Measurements from ENCODE around the gene ARFIP1.
"Not testable (repeated sequence)": the region's sequence is repeated elsewhere in the genome, so short reads cannot be mapped to it uniquely, and the experiment has no call there.

ARFIP1 gene

GRCh38 chr4:152839729-152840128 is 60.0 kb downstream of the ARFIP1 start:
- H2BK5ac ChIP-seq (ENCODE audit: low read length); H3K23ac ChIP-seq (ENCODE audit: low read depth, low read length, poor library complexity); H4K8ac ChIP-seq (ENCODE audit: low read depth, low read length); H3K4me3 ChIP-seq (ENCODE audit: low read length in 2 of 2); H4K91ac ChIP-seq (ENCODE audit: low read depth, low read length, poor library complexity); H3K4me1 ChIP-seq (ENCODE audit: control insufficient read depth in 2 of 2, insufficient read depth in 1 of 2, low read depth in 1 of 2, low read length in 2 of 2); H3K4ac ChIP-seq (ENCODE audit: low read length); H3K4me2 ChIP-seq (ENCODE audit: insufficient read depth, low read length, poor library complexity, severe bottlenecking); H3K79me1 ChIP-seq (ENCODE audit: low read depth, low read length); H3K14ac ChIP-seq (ENCODE audit: low read length); H3K18ac ChIP-seq (ENCODE audit: low read length); H2BK15ac ChIP-seq (ENCODE audit: low read length); DNase-seq (ENCODE audit: low spot score); H2AFZ ChIP-seq (ENCODE audit: low read length); H3K27me3 ChIP-seq (ENCODE audit: control insufficient read depth in 3 of 3, insufficient read depth in 3 of 3, low read depth in 1 of 3, low read length in 3 of 3); H2BK12ac ChIP-seq (ENCODE audit: low read length); H3K9ac ChIP-seq (ENCODE audit: low read depth, low read length, poor library complexity); H3K27ac ChIP-seq (replicated peaks; ENCODE audit: low read length); H3K9me3 ChIP-seq (replicated peaks in 1 of 2; ENCODE audit: control insufficient read depth in 2 of 2, insufficient read depth in 1 of 2, low read depth in 1 of 2, low read length in 2 of 2); H2AK5ac ChIP-seq (ENCODE audit: low read depth, low read length); H2BK120ac ChIP-seq (ENCODE audit: low read depth, low read length): not testable (repeated sequence)
- H3K36me3 ChIP-seq (replicated peaks in 1 of 2; ENCODE audit: control insufficient read depth in 2 of 2, insufficient read depth in 2 of 2, low read length in 2 of 2), result peaks cover 0 to 17% of the 10 kb centered on the region in 2 donors
- no CpG with 5 or more reads among the region's 1 CpG for WGBS, 2 donors (ENCODE audit: extremely low coverage in 2 of 2, insufficient read length in 2 of 2, insufficient replicate concordance in 1 of 2)

GRCh38 chr4:152843481-152844090 is 63.8 kb downstream of the ARFIP1 start:
- no peak for DNase-seq (ENCODE audit: low spot score)
- Histone ChIP-seq H3K4me1 (ENCODE audit: control insufficient read depth in 2 of 2, insufficient read depth in 1 of 2, low read depth in 1 of 2, low read length in 2 of 2) (peaks cover 0 to 6% of the 10 kb centered on the region in 2 donors), H3K36me3 (replicated peaks in 1 of 2; ENCODE audit: control insufficient read depth in 2 of 2, insufficient read depth in 2 of 2, low read length in 2 of 2) (no peaks in the 10 kb centered on the region), H2BK120ac (ENCODE audit: low read depth, low read length) (no peak overlapping the region), H2BK5ac (ENCODE audit: low read length) (no peak overlapping the region), H4K8ac (ENCODE audit: low read depth, low read length) (peak overlapping the region; percentile 97), H3K9me3 (replicated peaks in 1 of 2; ENCODE audit: control insufficient read depth in 2 of 2, insufficient read depth in 1 of 2, low read depth in 1 of 2, low read length in 2 of 2) (peaks cover 2 to 8% of the 10 kb centered on the region in 2 donors), H3K79me1 (ENCODE audit: low read depth, low read length) (no peaks in the 10 kb centered on the region), H3K23ac (ENCODE audit: low read depth, low read length, poor library complexity) (no peak overlapping the region), H2AFZ (ENCODE audit: low read length) (no peak overlapping the region), H3K27me3 (ENCODE audit: control insufficient read depth in 3 of 3, insufficient read depth in 3 of 3, low read depth in 1 of 3, low read length in 3 of 3) (no peaks in the 10 kb centered on the region), H3K4me3 (ENCODE audit: low read length in 2 of 2) (no peak overlapping the region), H2AK5ac (ENCODE audit: low read depth, low read length) (no peak overlapping the region), H3K4ac (ENCODE audit: low read length) (no peak overlapping the region), H3K18ac (ENCODE audit: low read length) (no peak overlapping the region), H3K14ac (ENCODE audit: low read length) (no peak overlapping the region), H2BK15ac (ENCODE audit: low read length) (no peak overlapping the region), H2BK12ac (ENCODE audit: low read length) (no peak overlapping the region), H3K27ac (replicated peaks; ENCODE audit: low read length) (peak overlapping the region; percentile 6), H3K4me2 (ENCODE audit: insufficient read depth, low read length, poor library complexity, severe bottlenecking) (no peak overlapping the region), H4K91ac (ENCODE audit: low read depth, low read length, poor library complexity) (no peak overlapping the region), H3K9ac (ENCODE audit: low read depth, low read length, poor library complexity) (no peak overlapping the region)
- WGBS, 2 donors (ENCODE audit: extremely low coverage in 2 of 2, insufficient read length in 2 of 2, insufficient replicate concordance in 1 of 2), result no CpG with 5 or more reads among the region's 11 CpGs

DNA sequence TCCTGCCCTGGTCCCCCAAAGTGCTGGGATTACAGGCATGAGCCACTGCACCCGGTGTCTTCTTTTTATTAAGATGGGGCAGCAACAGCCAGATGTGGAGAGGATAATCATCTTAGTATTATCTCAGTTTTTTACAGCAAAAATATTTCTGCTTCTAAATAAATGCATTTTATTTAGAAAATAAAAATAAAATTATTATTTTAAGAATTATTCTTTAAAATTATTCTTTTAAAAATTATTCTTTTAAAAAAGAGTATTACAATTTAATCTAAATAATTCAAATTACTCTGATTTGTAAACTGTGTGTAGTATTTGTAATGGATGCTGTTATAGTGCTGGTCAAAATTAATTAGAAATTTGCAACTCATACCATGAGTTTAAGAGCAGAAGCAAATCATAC is 67.6 kb downstream of the ARFIP1 start:
- H3K23ac ChIP-seq (ENCODE audit: low read depth, low read length, poor library complexity), result no peak overlapping the region
- no peaks in the 10 kb centered on the region for H3K79me1 ChIP-seq (ENCODE audit: low read depth, low read length)
- no peak overlapping the region for H3K4ac ChIP-seq (ENCODE audit: low read length)
- no CpG with 5 or more reads among the region's 1 CpG for WGBS, 2 donors (ENCODE audit: extremely low coverage in 2 of 2, insufficient read length in 2 of 2, insufficient replicate concordance in 1 of 2)
- no peaks in the 10 kb centered on the region for H3K27me3 ChIP-seq (ENCODE audit: control insufficient read depth in 3 of 3, insufficient read depth in 3 of 3, low read depth in 1 of 3, low read length in 3 of 3)
- H2AK5ac ChIP-seq (ENCODE audit: low read depth, low read length), result no peak overlapping the region
- H2BK15ac ChIP-seq (ENCODE audit: low read length), result no peak overlapping the region
- H3K4me3 ChIP-seq (ENCODE audit: low read length in 2 of 2), result no peak overlapping the region
- H3K14ac ChIP-seq (ENCODE audit: low read length), result no peak overlapping the region
- no peaks in the 10 kb centered on the region for H3K36me3 ChIP-seq (replicated peaks in 1 of 2; ENCODE audit: control insufficient read depth in 2 of 2, insufficient read depth in 2 of 2, low read length in 2 of 2)
- no peak overlapping the region for H2AFZ ChIP-seq (ENCODE audit: low read length)
- no peak overlapping the region for H3K27ac ChIP-seq (replicated peaks; ENCODE audit: low read length)
- H3K18ac ChIP-seq (ENCODE audit: low read length), result no peak overlapping the region
- H2BK12ac ChIP-seq (ENCODE audit: low read length), result no peak overlapping the region
- no peak overlapping the region for H4K91ac ChIP-seq (ENCODE audit: low read depth, low read length, poor library complexity)
- H3K9me3 ChIP-seq (replicated peaks in 1 of 2; ENCODE audit: control insufficient read depth in 2 of 2, insufficient read depth in 1 of 2, low read depth in 1 of 2, low read length in 2 of 2), result no peaks in the 10 kb centered on the region
- no peak overlapping the region for H3K4me2 ChIP-seq (ENCODE audit: insufficient read depth, low read length, poor library complexity, severe bottlenecking)
- H3K4me1 ChIP-seq (ENCODE audit: control insufficient read depth in 2 of 2, insufficient read depth in 1 of 2, low read depth in 1 of 2, low read length in 2 of 2), result peaks cover 0 to 6% of the 10 kb centered on the region in 2 donors
- no peak overlapping the region for H4K8ac ChIP-seq (ENCODE audit: low read depth, low read length)
- H3K9ac ChIP-seq (ENCODE audit: low read depth, low read length, poor library complexity), result no peak overlapping the region
- no peak overlapping the region for H2BK120ac ChIP-seq (ENCODE audit: low read depth, low read length)
- DNase-seq (ENCODE audit: low spot score), result no peak
- H2BK5ac ChIP-seq (ENCODE audit: low read length), result no peak overlapping the region

- no CpG with 5 or more reads among the region's 3 CpGs for WGBS, 2 donors (ENCODE audit: extremely low coverage in 2 of 2, insufficient read length in 2 of 2, insufficient replicate concordance in 1 of 2)
- no peak overlapping the region for H2AFZ ChIP-seq (ENCODE audit: low read length)
Observed at GRCh38 chr4:152848508-152848907, 68.8 kb downstream of the ARFIP1 start.

More at GRCh38 chr4:152848508-152848907, 68.8 kb downstream of the ARFIP1 start:
- Histone ChIP-seq H3K23ac (ENCODE audit: low read depth, low read length, poor library complexity) (no peak overlapping the region), H3K9ac (ENCODE audit: low read depth, low read length, poor library complexity) (no peak overlapping the region), H2BK15ac (ENCODE audit: low read length) (no peak overlapping the region), H3K18ac (ENCODE audit: low read length) (no peak overlapping the region), H3K36me3 (replicated peaks in 1 of 2; ENCODE audit: control insufficient read depth in 2 of 2, insufficient read depth in 2 of 2, low read length in 2 of 2) (no peaks in the 10 kb centered on the region), H3K14ac (ENCODE audit: low read length) (no peak overlapping the region), H3K4me2 (ENCODE audit: insufficient read depth, low read length, poor library complexity, severe bottlenecking) (no peak overlapping the region), H3K9me3 (replicated peaks in 1 of 2; ENCODE audit: control insufficient read depth in 2 of 2, insufficient read depth in 1 of 2, low read depth in 1 of 2, low read length in 2 of 2) (peaks cover 0 to 9% of the 10 kb centered on the region in 2 donors), H2BK120ac (ENCODE audit: low read depth, low read length) (no peak overlapping the region), H4K8ac (ENCODE audit: low read depth, low read length) (no peak overlapping the region), H3K4ac (ENCODE audit: low read length) (no peak overlapping the region), H3K4me3 (ENCODE audit: low read length in 2 of 2) (no peak overlapping the region), H3K79me1 (ENCODE audit: low read depth, low read length) (no peaks in the 10 kb centered on the region), H2BK5ac (ENCODE audit: low read length) (no peak overlapping the region), H3K27ac (replicated peaks; ENCODE audit: low read length) (no peak overlapping the region), H3K4me1 (ENCODE audit: control insufficient read depth in 2 of 2, insufficient read depth in 1 of 2, low read depth in 1 of 2, low read length in 2 of 2) (peaks cover 0 to 2% of the 10 kb centered on the region in 2 donors), H4K91ac (ENCODE audit: low read depth, low read length, poor library complexity) (no peak overlapping the region), H2BK12ac (ENCODE audit: low read length) (no peak overlapping the region), H2AK5ac (ENCODE audit: low read depth, low read length) (no peak overlapping the region), H3K27me3 (ENCODE audit: control insufficient read depth in 3 of 3, insufficient read depth in 3 of 3, low read depth in 1 of 3, low read length in 3 of 3) (no peaks in the 10 kb centered on the region)
- no peak for DNase-seq (ENCODE audit: low spot score)

Data from neuronal stem cell (in vitro differentiated cells).